HG03571 (cell line): ENCODE measurements around the gene SPNS2.

Source experiments
- ATAC-seq: cut with Tn5 transposase; IDR thresholded peaks from one replicate; pipeline ENCODE4 v1.9.1; 2021; ENCODE audit not compliant: unreplicated experiment

The SPNS2 gene

GRCh38 chr17:4548061-4548461 lies 49.4 kb downstream of the SPNS2 start:
- ATAC-seq, result no peak

DNA sequence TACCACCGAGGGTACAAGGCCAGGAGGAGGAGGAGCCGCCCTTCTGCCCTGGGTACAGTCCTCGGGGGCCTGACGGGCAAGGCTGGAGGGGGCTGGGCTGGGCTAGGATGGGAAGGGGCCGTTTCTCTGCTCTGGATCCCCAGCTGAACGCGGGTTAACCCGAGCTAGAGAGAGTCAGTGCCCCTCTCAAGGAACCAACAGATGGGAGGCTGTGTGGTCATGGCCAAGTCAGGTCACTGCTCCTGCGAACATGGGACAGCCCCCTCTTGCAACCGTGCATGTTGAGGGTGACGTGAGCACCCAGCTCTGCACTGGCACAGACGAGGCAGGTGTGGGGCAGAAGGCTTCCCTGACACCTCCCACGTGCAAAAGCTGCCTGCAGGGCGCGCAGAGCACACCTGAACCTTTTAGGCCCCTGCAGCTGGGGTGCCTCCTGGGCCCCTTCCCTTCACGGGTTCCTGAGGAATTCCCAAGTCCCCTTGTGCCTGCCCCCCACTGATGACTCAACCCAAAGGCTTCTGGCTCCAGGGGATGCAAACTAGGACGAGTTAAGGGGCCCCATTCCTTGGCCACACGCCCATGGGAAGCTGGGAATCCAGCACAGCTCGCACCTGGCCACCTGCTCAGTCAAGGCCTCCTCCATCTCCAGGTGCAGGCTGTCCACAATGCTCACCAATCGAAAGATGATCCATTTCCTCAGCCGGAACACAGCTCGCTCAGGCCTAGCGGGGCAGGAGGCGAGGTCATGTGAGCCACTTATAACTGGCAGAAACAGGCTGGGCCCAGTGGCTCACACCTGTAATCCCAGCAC lies 50.2 kb downstream of the SPNS2 start:
- no peak for ATAC-seq

DNA sequence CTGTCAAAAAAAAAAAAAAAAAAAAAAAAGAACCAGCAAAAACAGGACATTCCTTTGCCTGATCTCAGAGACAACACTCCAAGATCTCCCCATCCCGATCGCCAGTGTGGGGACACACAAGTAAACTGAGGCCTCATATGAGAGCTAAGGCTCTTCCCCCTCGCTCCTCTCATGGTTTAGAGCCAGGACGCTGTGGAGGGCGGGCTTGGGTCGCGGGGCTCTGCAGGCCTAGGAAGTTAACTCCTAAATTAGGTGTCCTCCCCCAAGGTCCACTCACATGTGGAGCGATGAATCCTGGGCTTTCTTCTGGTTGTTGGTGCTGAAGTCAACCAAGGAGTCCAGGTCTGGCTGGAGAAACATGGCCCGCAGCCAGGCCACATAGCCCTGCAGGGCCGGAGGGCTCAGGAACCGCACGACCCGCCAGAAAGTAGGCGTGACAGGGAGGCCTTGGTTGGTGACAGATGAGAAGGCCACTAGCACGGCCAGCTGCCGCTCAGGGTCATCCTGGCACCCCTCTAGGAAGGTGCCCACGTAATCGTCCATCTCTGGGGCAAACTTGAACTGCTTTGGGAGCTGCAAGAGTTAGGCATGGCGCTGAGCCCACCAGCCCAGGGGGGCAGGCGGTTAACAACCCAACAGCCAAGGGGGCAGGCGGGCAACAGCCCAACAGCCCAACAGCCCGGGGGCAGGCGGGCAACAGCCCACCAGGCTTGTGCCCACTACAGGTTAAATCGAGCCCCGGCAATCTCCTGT lies 51.3 kb downstream of the SPNS2 start:
- ATAC-seq, result no peak

- ATAC-seq, result no peak
Measured at GRCh38 chr17:4550534-4551039, 51.9 kb downstream of the SPNS2 start.

DNA sequence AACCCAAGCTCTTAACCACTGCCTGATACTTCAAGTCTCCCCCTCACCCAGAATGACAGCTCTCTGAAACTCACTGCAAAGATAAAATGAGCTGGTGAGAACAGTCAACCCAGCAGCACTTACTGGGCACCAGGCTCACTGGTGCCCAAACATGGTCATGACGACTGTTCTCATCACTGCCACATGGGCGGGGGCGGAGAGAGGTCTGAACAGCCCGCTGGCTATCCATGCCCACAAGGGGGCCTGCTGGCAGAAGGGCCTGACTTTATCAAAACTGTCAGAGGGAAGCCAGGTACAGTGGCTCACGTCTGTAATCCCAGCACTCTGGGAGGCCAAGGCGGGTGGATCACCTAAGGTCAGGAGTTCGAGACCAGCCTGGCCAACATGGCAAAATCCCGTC lies 52.5 kb downstream of the SPNS2 start:
- no peak for ATAC-seq

GRCh38 chr17:4551796-4552525 lies 53.3 kb downstream of the SPNS2 start:
- no peak for ATAC-seq

DNA sequence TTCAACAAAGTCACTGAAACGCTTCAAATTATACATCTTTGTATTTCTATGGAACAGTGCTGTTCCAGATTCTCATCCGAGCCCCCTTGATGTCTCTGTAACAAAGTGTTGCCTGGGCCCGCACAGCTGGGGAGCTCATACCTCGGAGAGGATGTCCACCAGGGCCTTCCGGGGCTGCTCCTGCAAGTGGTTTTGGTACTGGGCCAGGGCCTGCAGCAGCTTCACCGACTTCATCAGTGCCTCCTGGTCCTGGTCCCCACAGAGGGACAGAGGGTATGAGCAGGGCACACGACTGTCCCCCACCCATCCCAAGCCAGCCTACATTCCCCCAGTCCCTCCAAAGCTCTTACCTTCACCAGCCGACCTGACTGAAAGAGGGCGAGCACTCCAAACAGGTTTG lies 55.0 kb downstream of the SPNS2 start:
- no peak for ATAC-seq

GRCh38 chr17:4554441-4554996 lies 55.8 kb downstream of the SPNS2 start:
- no peak for ATAC-seq

GRCh38 chr17:4554997-4555799 lies 56.5 kb downstream of the SPNS2 start, which contains the start of gene MYBBP1A:
Gene MYBBP1A, minus strand, starts transcription at chr17:4555384. Its CDS starts 60 bp downstream, at chr17:4555324.
- peak; percentile 84 for ATAC-seq

- ATAC-seq, result no peak
Measured at GRCh38 chr17:4555873-4556759, 57.4 kb downstream of the SPNS2 start.

DNA sequence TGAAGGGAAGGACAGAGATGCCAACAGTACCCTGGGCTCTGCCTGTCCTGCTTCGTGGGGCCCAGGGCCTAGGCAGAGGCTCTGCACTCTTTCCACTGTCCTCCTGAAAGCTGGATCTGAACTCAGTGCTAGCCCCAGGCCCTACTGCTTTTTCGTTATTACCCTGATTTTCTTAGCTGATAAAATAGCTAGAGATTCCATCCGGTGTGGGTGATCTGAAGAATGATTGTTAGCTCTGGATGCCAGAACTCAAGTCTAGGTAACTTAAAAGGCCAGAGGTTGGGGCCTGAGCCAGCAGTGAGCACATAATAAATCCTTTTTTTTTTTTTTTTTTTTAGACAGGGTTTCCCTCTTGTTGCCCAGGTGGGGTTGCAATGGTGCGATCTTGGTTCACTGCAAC lies 58.3 kb downstream of the SPNS2 start:
- no peak for ATAC-seq

GRCh38 chr17:4557626-4558346 lies 59.1 kb downstream of the SPNS2 start:
- no peak for ATAC-seq

DNA sequence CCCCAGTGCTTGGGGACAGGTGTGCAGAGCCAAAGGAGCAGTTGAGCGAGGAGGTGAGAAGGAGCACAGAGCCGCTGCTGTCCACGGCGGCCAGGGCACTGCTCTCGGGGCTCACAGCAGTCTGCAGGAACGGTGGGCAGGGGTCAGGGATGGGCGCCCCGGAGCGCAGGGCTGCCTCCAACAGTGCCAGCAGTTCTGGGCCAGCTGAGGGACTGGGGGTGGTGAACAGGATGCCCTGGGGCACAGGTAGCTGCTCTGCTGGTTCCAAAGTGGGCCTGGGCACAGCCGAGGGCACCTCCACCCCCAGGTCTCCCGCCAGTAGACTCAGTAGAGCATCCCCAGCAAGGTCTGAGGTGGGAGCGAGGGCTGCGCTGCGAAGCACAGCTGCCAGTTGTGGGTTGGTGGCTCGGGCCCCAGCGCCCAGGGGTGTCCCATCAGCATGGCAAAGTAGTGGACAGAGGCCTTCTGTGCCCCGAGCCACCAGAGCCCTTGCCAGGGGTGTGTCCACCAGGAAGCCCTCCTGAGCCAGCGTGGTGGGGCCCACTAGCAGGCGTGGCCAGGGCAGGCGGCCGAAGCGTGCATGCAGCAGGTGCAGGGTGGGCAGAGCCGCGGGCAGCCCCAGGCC lies 59.8 kb downstream of the SPNS2 start:
- ATAC-seq, result no peak

GRCh38 chr17:4559139-4559791 lies 60.6 kb downstream of the SPNS2 start:
- no peak for ATAC-seq

GRCh38 chr17:4559966-4560365 lies 61.3 kb downstream of the SPNS2 start:
- ATAC-seq, result no peak

- no peak for ATAC-seq
Measured at GRCh38 chr17:4560421-4560820, 61.7 kb downstream of the SPNS2 start, which contains the start of gene GGT6. Gene GGT6, minus strand, starts transcription at chr17:4560577. Its CDS starts 56 bp downstream, at chr17:4560521.

DNA sequence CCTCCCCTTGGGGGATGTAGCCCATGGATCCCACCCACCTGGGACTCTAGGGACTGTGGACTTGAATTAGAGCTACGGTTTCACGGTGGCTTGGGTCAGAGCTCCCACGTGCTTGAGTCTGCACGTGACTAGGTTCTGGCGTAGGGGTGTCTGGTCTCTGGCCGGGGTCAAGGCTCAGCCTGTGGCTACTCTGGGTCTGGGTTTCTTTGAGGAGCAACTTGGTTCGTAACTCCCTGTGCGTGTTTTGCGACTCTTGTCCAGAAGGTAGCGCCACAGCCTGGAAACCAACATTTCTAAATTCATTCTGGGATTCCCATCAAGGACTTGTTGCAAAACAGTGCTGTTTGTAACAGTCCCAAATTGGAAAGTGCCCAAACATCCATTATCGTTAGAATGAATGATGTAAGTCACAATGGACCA lies 62.2 kb downstream of the SPNS2 start:
- ATAC-seq, result no peak
